ENCODE results near the gene TTC16.

The TTC16 gene

GRCh38 chr9:127700140-127700539 lies 15.7 kb upstream of the TTC16 start:
- no peak overlapping the region for H3K23ac ChIP-seq (ENCODE audit: low read length)
- no peak overlapping the region for H2BK15ac ChIP-seq (replicated peaks; ENCODE audit: low read depth)
- H3K36me3 ChIP-seq (ENCODE audit: control insufficient read depth, insufficient read depth, low read length): no peaks in the 10 kb centered on the region
- H3K27me3 ChIP-seq (ENCODE audit: insufficient read depth, low read length, poor library complexity): no peaks in the 10 kb centered on the region
- no peaks in the 10 kb centered on the region for H3K79me1 ChIP-seq (ENCODE audit: low read length)
- no peak for DNase-seq
- no peak overlapping the region for H4K8ac ChIP-seq (ENCODE audit: low read depth, low read length)
- H3K27ac ChIP-seq (ENCODE audit: low read depth, low read length): no peak overlapping the region
- H3K4me2 ChIP-seq (ENCODE audit: low read length): no peak overlapping the region
- H3K4me1 ChIP-seq (ENCODE audit: control insufficient read depth, low read depth, low read length): no peaks in the 10 kb centered on the region
- H3K18ac ChIP-seq (ENCODE audit: low read length): no peak overlapping the region
- no peak overlapping the region for H3K4ac ChIP-seq (ENCODE audit: low read depth, low read length)
- no peak overlapping the region for H2AK5ac ChIP-seq (ENCODE audit: low read length)
- H3K79me2 ChIP-seq (ENCODE audit: control insufficient read depth, insufficient read depth, low read length): no peaks in the 10 kb centered on the region
- H2BK5ac ChIP-seq (ENCODE audit: low read length): no peak overlapping the region
- H3K9ac ChIP-seq (ENCODE audit: low read length): no peak overlapping the region
- no CpG with 5 or more reads among the region's 2 CpGs for WGBS (ENCODE audit: extremely low coverage, insufficient coverage, low lambda C conversion rate)
- H4K5ac ChIP-seq (ENCODE audit: low read length): no peak overlapping the region
- no peak overlapping the region for H2BK120ac ChIP-seq (ENCODE audit: low read depth, low read length)
- no peak overlapping the region for H3K4me3 ChIP-seq (ENCODE audit: low read length)
- H3K56ac ChIP-seq (ENCODE audit: low read length): no peak overlapping the region

GRCh38 chr9:127700594-127701255 lies 15.2 kb upstream of the TTC16 start:
- no peak overlapping the region for H3K4me2 ChIP-seq (ENCODE audit: low read length)
- H3K56ac ChIP-seq (ENCODE audit: low read length): no peak overlapping the region
- WGBS (ENCODE audit: extremely low coverage, insufficient coverage, low lambda C conversion rate): no CpG with 5 or more reads among the region's 5 CpGs
- no peak overlapping the region for H3K23ac ChIP-seq (ENCODE audit: low read length)
- no peak overlapping the region for H3K4ac ChIP-seq (ENCODE audit: low read depth, low read length)
- H3K9ac ChIP-seq (ENCODE audit: low read length): no peak overlapping the region
- no peaks in the 10 kb centered on the region for H3K79me1 ChIP-seq (ENCODE audit: low read length)
- no peaks in the 10 kb centered on the region for H3K36me3 ChIP-seq (ENCODE audit: control insufficient read depth, insufficient read depth, low read length)
- no peaks in the 10 kb centered on the region for H3K79me2 ChIP-seq (ENCODE audit: control insufficient read depth, insufficient read depth, low read length)
- H3K27ac ChIP-seq (ENCODE audit: low read depth, low read length): no peak overlapping the region
- no peak overlapping the region for H4K5ac ChIP-seq (ENCODE audit: low read length)
- no peak overlapping the region for H4K8ac ChIP-seq (ENCODE audit: low read depth, low read length)
- H2BK5ac ChIP-seq (ENCODE audit: low read length): no peak overlapping the region
- no peak overlapping the region for H2BK15ac ChIP-seq (replicated peaks; ENCODE audit: low read depth)
- no peak for DNase-seq
- no peak overlapping the region for H2BK120ac ChIP-seq (ENCODE audit: low read depth, low read length)
- no peak overlapping the region for H2AK5ac ChIP-seq (ENCODE audit: low read length)
- no peaks in the 10 kb centered on the region for H3K27me3 ChIP-seq (ENCODE audit: insufficient read depth, low read length, poor library complexity)
- no peaks in the 10 kb centered on the region for H3K4me1 ChIP-seq (ENCODE audit: control insufficient read depth, low read depth, low read length)
- H3K4me3 ChIP-seq (ENCODE audit: low read length): no peak overlapping the region
- no peak overlapping the region for H3K18ac ChIP-seq (ENCODE audit: low read length)

GRCh38 chr9:127703289-127703946 lies 12.5 kb upstream of the TTC16 start:
- no peak overlapping the region for H3K4me3 ChIP-seq (ENCODE audit: low read length)
- no peak overlapping the region for H2BK15ac ChIP-seq (replicated peaks; ENCODE audit: low read depth)
- H3K56ac ChIP-seq (ENCODE audit: low read length): no peak overlapping the region
- H2BK120ac ChIP-seq (ENCODE audit: low read depth, low read length): no peak overlapping the region
- H3K4me1 ChIP-seq (ENCODE audit: control insufficient read depth, low read depth, low read length): no peaks in the 10 kb centered on the region
- H2BK5ac ChIP-seq (ENCODE audit: low read length): no peak overlapping the region
- no peak overlapping the region for H3K23ac ChIP-seq (ENCODE audit: low read length)
- no peaks in the 10 kb centered on the region for H3K79me1 ChIP-seq (ENCODE audit: low read length)
- no peak overlapping the region for H4K8ac ChIP-seq (ENCODE audit: low read depth, low read length)
- no peak overlapping the region for H3K4ac ChIP-seq (ENCODE audit: low read depth, low read length)
- H3K27me3 ChIP-seq (ENCODE audit: insufficient read depth, low read length, poor library complexity): no peaks in the 10 kb centered on the region
- no peak overlapping the region for H2AK5ac ChIP-seq (ENCODE audit: low read length)
- no peaks in the 10 kb centered on the region for H3K79me2 ChIP-seq (ENCODE audit: control insufficient read depth, insufficient read depth, low read length)
- no peak overlapping the region for H3K9ac ChIP-seq (ENCODE audit: low read length)
- no peak overlapping the region for H3K27ac ChIP-seq (ENCODE audit: low read depth, low read length)
- DNase-seq: no peak
- H4K5ac ChIP-seq (ENCODE audit: low read length): no peak overlapping the region
- no peaks in the 10 kb centered on the region for H3K36me3 ChIP-seq (ENCODE audit: control insufficient read depth, insufficient read depth, low read length)
- no peak overlapping the region for H3K4me2 ChIP-seq (ENCODE audit: low read length)
- no peak overlapping the region for H3K18ac ChIP-seq (ENCODE audit: low read length)
- no CpG with 5 or more reads among the region's 9 CpGs for WGBS (ENCODE audit: extremely low coverage, insufficient coverage, low lambda C conversion rate)

- no CpG with 5 or more reads among the region's 12 CpGs for WGBS (ENCODE audit: extremely low coverage, insufficient coverage, low lambda C conversion rate)
- no peaks in the 10 kb centered on the region for H3K4me1 ChIP-seq (ENCODE audit: control insufficient read depth, low read depth, low read length)
- no peak overlapping the region for H2BK15ac ChIP-seq (replicated peaks; ENCODE audit: low read depth)
- no peaks in the 10 kb centered on the region for H3K79me1 ChIP-seq (ENCODE audit: low read length)
- H3K79me2 ChIP-seq (ENCODE audit: control insufficient read depth, insufficient read depth, low read length): no peaks in the 10 kb centered on the region
- H3K4me3 ChIP-seq (ENCODE audit: low read length): no peak overlapping the region
- H4K5ac ChIP-seq (ENCODE audit: low read length): no peak overlapping the region
- H3K4ac ChIP-seq (ENCODE audit: low read depth, low read length): no peak overlapping the region
- no peak overlapping the region for H3K9ac ChIP-seq (ENCODE audit: low read length)
- H3K23ac ChIP-seq (ENCODE audit: low read length): no peak overlapping the region
- DNase-seq: no peak
- no peak overlapping the region for H3K18ac ChIP-seq (ENCODE audit: low read length)
- H3K27ac ChIP-seq (ENCODE audit: low read depth, low read length): no peak overlapping the region
- no peaks in the 10 kb centered on the region for H3K36me3 ChIP-seq (ENCODE audit: control insufficient read depth, insufficient read depth, low read length)
- no peaks in the 10 kb centered on the region for H3K27me3 ChIP-seq (ENCODE audit: insufficient read depth, low read length, poor library complexity)
- H4K8ac ChIP-seq (ENCODE audit: low read depth, low read length): no peak overlapping the region
- no peak overlapping the region for H2BK120ac ChIP-seq (ENCODE audit: low read depth, low read length)
- H2AK5ac ChIP-seq (ENCODE audit: low read length): no peak overlapping the region
- H2BK5ac ChIP-seq (ENCODE audit: low read length): no peak overlapping the region
- H3K4me2 ChIP-seq (ENCODE audit: low read length): no peak overlapping the region
- no peak overlapping the region for H3K56ac ChIP-seq (ENCODE audit: low read length)
These were observed 10.1 kb upstream of the TTC16 start for GRCh38 chr9:127705577-127706379.

- Histone ChIP-seq H3K4ac (ENCODE audit: low read depth, low read length) (no peak within 1 kb of the TSS), H3K79me1 (ENCODE audit: low read length) (no peaks in the 10 kb centered on the region), H3K4me2 (ENCODE audit: low read length) (no peak within 1 kb of the TSS), H4K5ac (ENCODE audit: low read length) (no peak within 1 kb of the TSS), H2BK15ac (replicated peaks; ENCODE audit: low read depth) (no peak within 1 kb of the TSS), H3K9ac (ENCODE audit: low read length) (no peak within 1 kb of the TSS), H3K79me2 (ENCODE audit: control insufficient read depth, insufficient read depth, low read length) (no peaks in the 10 kb centered on the region), H2BK120ac (ENCODE audit: low read depth, low read length) (no peak within 1 kb of the TSS), H3K4me3 (ENCODE audit: low read length) (no peak within 1 kb of the TSS), H2BK5ac (ENCODE audit: low read length) (no peak within 1 kb of the TSS), H3K27ac (ENCODE audit: low read depth, low read length) (no peak within 1 kb of the TSS), H3K56ac (ENCODE audit: low read length) (no peak within 1 kb of the TSS), H3K23ac (ENCODE audit: low read length) (no peak within 1 kb of the TSS), H3K27me3 (ENCODE audit: insufficient read depth, low read length, poor library complexity) (no peaks in the 10 kb centered on the region), H4K8ac (ENCODE audit: low read depth, low read length) (no peak within 1 kb of the TSS), H3K4me1 (ENCODE audit: control insufficient read depth, low read depth, low read length) (no peaks in the 10 kb centered on the region), H2AK5ac (ENCODE audit: low read length) (no peak within 1 kb of the TSS), H3K36me3 (ENCODE audit: control insufficient read depth, insufficient read depth, low read length) (no peaks in the 10 kb centered on the region), H3K18ac (ENCODE audit: low read length) (no peak within 1 kb of the TSS)
- WGBS (ENCODE audit: extremely low coverage, insufficient coverage, low lambda C conversion rate): no CpG with 5 or more reads among the region's 11 CpGs
- DNase-seq: peak; percentile 77
These were observed 9.0 kb upstream of the TTC16 start, which contains the start of gene CFAP157 for GRCh38 chr9:127706836-127707241. Gene CFAP157, plus strand, starts transcription at chr9:127706988. Its CDS starts 44 bp downstream, at chr9:127707032.
